HG03135 (cell line): ENCODE results near the gene NUDT1.

ENCODE experiments used
- ATAC-seq: cut with Tn5 transposase; IDR thresholded peaks from one replicate; pipeline ENCODE4 v1.9.1; 2021; ENCODE audit warnings: mild to moderate bottlenecking, moderate library complexity; ENCODE audit not compliant: unreplicated experiment

The NUDT1 gene

GRCh38 chr7:2204446-2204845, 37.6 kb upstream of the NUDT1 start:
- ATAC-seq = no peak

DNA sequence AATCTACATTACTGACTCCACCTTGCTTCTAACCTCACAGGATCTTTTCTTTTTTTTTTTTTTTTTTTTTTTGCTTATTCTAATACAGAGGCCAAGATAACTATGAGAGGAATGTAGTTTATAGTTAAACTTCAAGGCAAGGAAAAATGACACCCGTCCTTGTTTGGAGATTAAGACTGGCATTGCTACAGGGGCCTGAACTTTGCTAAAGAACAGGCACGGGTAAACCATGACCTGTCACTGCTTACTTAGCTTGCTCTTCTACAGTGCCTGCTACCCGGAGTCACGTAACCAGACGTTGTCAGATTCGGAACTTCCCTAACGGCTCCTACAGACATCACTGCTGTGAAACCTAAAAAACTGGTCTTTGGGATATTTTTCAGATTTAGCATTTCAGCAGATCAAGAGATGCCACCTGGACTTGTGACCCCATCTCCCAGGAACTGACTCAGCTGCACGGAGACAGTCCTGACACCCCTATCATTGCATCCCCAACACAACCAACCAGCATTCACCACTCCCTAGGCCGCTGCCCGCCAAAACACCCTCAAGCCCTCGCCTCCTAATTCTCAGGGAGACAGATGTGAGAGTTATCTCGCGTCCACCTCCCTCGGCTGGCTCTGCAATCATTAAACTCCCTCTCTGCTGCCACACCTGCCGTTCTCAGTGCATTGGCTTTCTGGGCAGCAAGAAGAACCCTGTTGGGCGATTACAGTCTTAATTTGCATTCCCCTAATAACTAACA, 36.8 kb upstream of the NUDT1 start:
- ATAC-seq = no peak

DNA sequence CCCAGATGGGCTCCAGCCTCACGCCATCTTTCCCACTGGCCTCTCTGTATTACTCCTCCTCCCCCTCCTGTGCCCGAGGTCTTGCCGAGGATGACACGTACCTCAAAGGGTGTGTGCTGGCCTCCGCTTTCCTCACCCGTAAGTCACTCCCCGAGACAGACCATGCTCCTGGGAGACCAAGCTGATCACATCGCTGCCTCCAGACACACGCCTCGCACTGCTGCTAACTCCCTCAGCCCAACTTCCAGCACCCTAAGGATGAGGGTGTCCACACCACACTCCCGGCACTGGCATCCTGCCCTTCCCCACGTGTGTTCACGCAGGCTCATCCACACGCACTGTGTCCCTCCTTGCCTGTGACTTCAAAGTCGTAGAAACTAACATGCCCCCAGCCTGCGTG, 33.3 kb upstream of the NUDT1 start:
- no peak for ATAC-seq

DNA sequence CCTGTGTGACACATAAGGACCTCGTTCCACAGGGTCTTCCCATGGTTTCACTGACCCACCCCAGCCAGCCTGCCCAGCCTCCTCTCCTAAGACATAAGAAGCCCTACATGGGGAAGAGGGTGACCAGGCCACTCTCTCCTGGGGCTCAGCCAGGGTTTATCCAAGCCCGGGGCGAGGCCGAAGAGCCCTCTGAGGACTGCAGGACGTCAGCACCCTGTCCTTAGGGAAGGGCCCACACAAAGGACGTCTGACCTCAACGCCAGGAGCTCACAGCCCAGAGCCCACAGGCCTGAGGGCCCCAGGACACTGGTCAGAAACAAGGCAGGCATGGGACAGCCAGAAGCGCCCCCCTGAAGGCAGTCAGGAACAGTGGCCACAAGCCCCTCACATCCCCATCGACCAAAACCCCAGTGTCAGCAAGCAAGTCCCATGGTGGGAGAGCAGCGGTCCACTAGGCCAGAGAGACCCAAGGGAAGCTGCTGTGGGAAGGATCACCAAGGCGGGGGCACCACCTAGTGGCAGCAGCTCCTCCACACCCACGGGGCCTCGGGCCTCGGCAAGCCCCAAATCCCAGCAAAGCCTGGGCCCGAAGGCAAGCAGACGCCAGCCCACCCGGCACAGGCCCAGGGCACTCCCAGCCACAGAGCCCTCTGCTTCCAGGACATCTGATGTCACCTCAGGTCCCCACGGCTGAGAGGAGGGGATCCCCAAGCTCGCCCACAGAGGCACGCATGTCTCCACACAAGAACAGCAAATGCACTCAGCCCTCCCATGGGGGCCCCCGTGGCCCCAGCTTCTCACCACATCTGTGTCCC, 32.7 kb upstream of the NUDT1 start:
- peak; percentile 60 for ATAC-seq

DNA sequence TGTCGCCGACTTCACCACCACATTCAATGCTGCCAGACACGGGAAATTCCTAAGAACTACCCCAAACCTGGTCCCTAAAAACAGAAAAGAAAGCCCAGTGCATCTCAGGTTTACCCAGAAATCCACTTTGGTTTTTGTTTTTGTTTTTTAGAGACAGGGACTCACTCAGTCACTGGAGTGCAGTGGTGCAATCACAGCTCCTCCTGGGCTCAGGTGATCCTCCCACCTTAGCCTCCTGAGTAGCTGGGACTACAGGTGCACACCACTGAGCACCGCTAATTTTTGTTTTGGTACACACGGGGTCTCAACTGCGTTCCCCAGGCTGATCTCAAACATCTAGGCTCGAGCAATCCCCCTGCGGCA, 32.1 kb upstream of the NUDT1 start:
- no peak for ATAC-seq

DNA sequence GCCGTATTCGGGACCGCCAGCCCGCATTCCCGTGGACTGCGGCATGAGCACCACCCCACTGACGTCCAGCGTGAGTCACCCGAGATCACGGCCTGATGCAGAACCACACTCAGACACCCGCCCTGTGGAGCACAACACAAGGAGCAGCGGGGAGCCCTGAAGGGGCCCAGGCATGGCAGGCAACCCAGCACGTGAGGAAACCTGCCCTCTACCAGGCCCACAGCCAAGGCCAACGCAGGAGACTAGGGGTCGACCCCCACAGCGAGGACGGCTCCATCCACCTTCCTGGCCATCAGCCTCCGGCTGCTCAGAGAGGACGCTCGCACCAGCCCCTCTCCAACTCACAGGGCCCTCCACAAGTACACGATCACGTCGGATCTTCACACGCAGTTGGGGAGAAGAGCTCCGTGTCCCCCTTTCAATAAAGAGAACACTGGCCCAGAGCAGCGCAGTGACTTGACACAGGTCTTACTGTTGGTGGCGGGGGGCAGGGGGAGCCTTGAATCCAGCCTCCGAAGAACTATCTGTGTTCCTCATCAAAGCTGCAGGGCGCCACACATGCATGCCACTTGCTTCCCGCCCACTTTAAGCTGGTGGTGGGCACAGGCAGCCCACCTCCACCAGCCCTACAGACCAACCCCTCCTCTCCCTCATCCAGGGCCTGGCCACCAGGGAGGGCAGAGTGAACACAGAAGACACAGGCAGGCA, 31.3 kb upstream of the NUDT1 start:
- ATAC-seq = no peak

DNA sequence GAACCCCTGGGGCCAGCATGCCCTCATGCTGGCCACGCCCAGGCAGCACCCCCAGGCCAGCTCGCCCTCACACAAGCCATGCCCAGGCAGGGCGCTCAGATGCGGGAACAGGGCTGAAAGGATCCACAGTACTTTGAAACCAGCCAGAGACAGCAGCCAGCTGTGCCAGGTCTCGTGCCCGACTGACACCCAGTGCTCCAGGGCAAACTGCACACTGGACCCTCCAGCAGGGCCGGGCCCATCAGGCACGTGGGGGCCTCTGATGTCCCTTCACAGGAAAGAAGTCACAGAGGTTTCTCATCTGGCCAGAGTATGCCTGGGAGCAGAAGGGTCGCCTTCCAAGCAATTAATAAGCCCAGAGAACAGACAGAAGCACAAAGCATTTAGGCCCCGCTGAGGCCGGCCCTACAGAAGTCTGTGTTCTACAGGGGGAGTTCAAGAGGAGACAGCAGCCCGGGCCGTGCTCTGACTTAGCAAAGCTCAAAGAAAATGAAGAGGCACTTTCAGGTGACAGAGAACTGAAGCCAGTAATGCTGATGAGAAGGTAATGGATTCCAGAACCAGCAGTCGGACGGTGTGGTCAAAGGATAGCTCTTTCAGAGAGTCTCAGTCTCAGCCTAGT, 30.7 kb upstream of the NUDT1 start:
- ATAC-seq = no peak

DNA sequence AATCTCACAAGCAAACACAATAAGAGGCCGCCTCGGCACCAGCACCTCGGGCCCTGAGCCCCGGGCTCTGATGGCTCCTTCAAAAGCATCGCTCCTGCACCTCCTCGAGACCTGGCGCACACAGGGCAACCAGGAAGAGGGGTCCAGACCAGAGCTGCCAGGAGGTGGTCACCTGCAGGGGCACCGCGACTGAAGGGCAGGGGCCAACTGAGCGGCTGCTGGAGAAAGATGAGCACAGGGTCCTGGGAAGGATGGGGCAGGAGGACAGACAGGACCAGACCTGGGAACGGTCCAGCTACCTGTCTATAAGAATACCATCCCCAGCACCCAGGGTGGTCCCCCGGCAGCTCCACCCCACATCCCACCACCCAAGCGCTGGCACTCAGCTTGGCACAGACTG, 30.1 kb upstream of the NUDT1 start:
- ATAC-seq = no peak

GRCh38 chr7:2212906-2213305, 29.1 kb upstream of the NUDT1 start:
- no peak for ATAC-seq

DNA sequence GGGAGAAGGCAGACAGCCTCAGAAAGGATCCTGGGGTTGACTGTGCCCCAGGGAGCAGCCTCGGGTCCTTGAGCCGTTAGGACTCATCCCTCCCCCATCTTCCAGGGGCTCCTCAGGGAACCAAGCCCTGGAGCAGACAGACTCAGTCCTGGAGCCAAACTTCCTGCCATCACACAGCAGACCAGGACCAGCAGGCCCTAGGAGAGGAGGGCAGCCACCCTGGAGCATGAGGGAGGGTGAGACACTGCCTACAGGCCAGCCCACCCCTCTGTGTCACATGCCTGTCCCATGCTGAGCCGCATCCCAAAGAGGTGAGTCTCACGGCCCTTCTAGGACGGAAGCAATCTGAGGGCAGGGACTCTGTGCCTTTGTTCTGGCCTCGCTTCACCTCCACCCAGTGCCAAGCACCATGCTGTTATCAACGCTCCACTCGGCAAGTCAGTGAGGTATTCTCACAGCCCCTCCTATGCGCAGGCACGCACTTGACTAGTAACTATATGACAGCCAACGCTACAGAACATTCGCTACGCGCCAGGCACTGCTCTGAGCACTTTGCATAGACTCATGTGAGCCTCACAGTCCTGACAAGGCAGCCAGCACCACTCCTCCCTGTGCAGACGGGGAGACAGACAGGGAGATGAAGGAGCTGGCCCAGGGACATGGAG, 28.3 kb upstream of the NUDT1 start:
- ATAC-seq = no peak

- no peak for ATAC-seq
Measured at GRCh38 chr7:2214636-2215035, 27.4 kb upstream of the NUDT1 start.

DNA sequence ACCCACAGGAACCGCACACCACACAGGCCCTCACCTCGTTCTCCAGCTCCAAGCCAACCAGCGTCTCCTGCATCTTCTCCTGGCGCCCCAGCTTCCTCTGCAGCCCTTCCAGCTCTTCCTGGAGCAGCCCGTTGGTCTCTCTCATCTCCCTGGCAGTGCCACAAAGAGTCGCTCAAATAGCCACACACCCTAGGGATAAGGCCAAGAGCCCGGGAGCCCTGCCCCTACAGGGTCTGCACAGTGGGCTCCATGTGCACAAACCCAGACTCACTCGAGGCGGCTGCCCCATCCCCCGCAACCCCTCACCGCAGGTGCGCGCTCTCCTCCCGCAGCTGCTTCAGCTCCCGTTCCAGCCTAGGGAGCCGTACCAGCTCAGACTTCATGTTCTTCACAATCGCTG, 26.2 kb upstream of the NUDT1 start:
- no peak for ATAC-seq

GRCh38 chr7:2217206-2217605, 24.8 kb upstream of the NUDT1 start:
- ATAC-seq = no peak

GRCh38 chr7:2217716-2218443, 24.1 kb upstream of the NUDT1 start:
- no peak for ATAC-seq

- ATAC-seq = no peak
Measured at GRCh38 chr7:2218444-2218785, 23.6 kb upstream of the NUDT1 start.

GRCh38 chr7:2219136-2219535, 22.9 kb upstream of the NUDT1 start:
- ATAC-seq = no peak

DNA sequence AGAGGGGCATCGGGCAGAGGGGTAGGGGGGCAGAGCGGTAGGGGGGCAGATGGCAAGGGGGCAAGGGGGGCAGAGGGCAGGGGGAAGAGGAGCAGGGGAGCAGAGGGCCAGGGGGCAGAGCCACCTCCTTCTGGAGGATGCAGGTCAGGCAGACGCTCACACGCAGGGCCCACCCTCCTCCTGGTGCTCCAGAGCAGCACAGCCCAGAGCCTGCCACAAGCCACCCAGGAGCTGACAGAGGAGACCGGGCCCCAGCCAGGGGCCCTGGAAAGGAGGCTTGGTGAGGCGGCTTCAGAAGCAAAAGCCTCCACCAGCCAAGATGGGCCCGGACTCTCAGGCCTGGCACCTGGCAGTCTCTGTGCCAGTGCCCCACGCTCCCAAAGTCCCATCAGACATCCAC, 22.4 kb upstream of the NUDT1 start:
- ATAC-seq = no peak

GRCh38 chr7:2220030-2220429, 22.0 kb upstream of the NUDT1 start:
- no peak for ATAC-seq

GRCh38 chr7:2220506-2220905, 21.5 kb upstream of the NUDT1 start:
- no peak for ATAC-seq

DNA sequence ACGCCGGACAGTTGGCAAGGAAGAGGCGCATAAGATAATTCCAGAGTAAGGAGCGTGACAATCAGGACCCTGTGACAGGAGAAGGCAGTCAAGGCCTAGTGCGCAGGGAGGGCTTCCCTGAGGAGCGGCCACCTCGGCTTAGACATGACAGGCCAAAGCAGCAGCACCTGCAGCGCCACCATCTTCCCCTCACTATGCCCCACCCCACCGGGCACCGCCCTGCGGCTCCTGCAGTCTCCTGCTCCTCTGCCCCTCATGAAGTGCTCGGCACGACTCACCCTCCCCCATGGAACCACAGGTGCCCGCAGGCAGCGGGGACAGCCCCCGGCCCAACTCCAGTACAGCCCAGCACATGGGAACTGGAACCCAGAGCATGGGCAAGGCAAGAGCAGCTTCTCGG, 21.1 kb upstream of the NUDT1 start:
- no peak for ATAC-seq
